CD4-positive, alpha-beta T cell treated with Interleukin-4 for 1 hour (primary cell): ENCODE measurements around the gene POLR1D.

Experiments
- DNase-seq, 2 donors: peaks; one replicate each; pipeline ENCODE4 v3.0.0-alpha.2; 2020 to 2022

The POLR1D gene

GRCh38 chr13:27621366-27622101 lies at the start of gene POLR1D:
Gene POLR1D, plus strand, starts transcription at chr13:27621892. Its CDS starts 92 bp downstream, at chr13:27621984.
- peak; percentile 85 to 87 for DNase-seq

GRCh38 chr13:27572234-27572901 lies 49.3 kb upstream of the POLR1D start:
- DNase-seq: no peak

- DNase-seq: no peak
These were observed 48.4 kb upstream of the POLR1D start for GRCh38 chr13:27573265-27573664.

- no peak for DNase-seq
These were observed 47.0 kb upstream of the POLR1D start for GRCh38 chr13:27574661-27575060.

- no peak for DNase-seq
These were observed 43.3 kb upstream of the POLR1D start for GRCh38 chr13:27578121-27579030.

GRCh38 chr13:27583645-27584044 lies 38.0 kb upstream of the POLR1D start:
- no peak for DNase-seq

GRCh38 chr13:27587095-27587746 lies 34.5 kb upstream of the POLR1D start:
- no peak for DNase-seq

GRCh38 chr13:27588405-27588804 lies 33.3 kb upstream of the POLR1D start:
- DNase-seq: no peak

GRCh38 chr13:27592865-27593264 lies 28.8 kb upstream of the POLR1D start:
- DNase-seq: no peak

- DNase-seq: no peak
These were observed 28.4 kb upstream of the POLR1D start for GRCh38 chr13:27593267-27593666.

GRCh38 chr13:27595055-27595811 lies 26.5 kb upstream of the POLR1D start:
- DNase-seq: no peak

GRCh38 chr13:27599096-27599495 lies 22.6 kb upstream of the POLR1D start:
- no peak for DNase-seq

- DNase-seq: no peak
These were observed 21.7 kb upstream of the POLR1D start for GRCh38 chr13:27599845-27600553.

- no peak for DNase-seq
These were observed 21.0 kb upstream of the POLR1D start for GRCh38 chr13:27600711-27601110.

- no peak for DNase-seq
These were observed 20.5 kb upstream of the POLR1D start for GRCh38 chr13:27601208-27601607.

- DNase-seq: no peak
These were observed 19.9 kb upstream of the POLR1D start for GRCh38 chr13:27601803-27602202.

- DNase-seq: no peak
These were observed 16.6 kb upstream of the POLR1D start for GRCh38 chr13:27605099-27605498.

GRCh38 chr13:27605610-27606200 lies 16.0 kb upstream of the POLR1D start:
- DNase-seq: no peak

GRCh38 chr13:27607125-27607524 lies 14.6 kb upstream of the POLR1D start:
- DNase-seq: no peak

GRCh38 chr13:27613628-27614027 lies 8.1 kb upstream of the POLR1D start:
- no peak for DNase-seq

- no peak for DNase-seq
These were observed 3.8 kb upstream of the POLR1D start for GRCh38 chr13:27617881-27618321.
